H9 (cell line): ENCODE measurements around the gene ITIH5. TPM values are rescaled to one million over a fixed set of nuclear protein-coding genes. Genes with fewer than 3 reads are reported as not detected.

Experiments
- DNase-seq: peaks from one replicate; pipeline ENCODE4 v3.0.0-alpha.2; 2017
- H2AFZ ChIP-seq: one replicate; pipeline ENCODE4 v1.6.1; 2013; ENCODE audit warnings: mild to moderate bottlenecking, low read length, control low read depth, moderate library complexity
- H2AK5ac ChIP-seq: 2 replicates; pipeline ENCODE4 v1.6.1; 2013; ENCODE audit warnings: low read length, control low read depth, mixed read lengths; ENCODE audit not compliant: insufficient read length
- H2BK120ac ChIP-seq: one replicate; pipeline ENCODE4 v1.6.1; 2013; ENCODE audit warnings: low read depth, mild to moderate bottlenecking, low read length, control low read depth, inconsistent platforms; ENCODE audit not compliant: poor library complexity, severe bottlenecking
- H2BK12ac ChIP-seq: 2 replicates; pipeline ENCODE4 v1.6.1; 2013; ENCODE audit warnings: low read length, control low read depth, mixed read lengths, low read depth; ENCODE audit not compliant: insufficient read length
- H2BK15ac ChIP-seq: 2 replicates; pipeline ENCODE4 v1.6.1; 2013; ENCODE audit warnings: low read depth, low read length, control low read depth
- H2BK20ac ChIP-seq: one replicate; pipeline ENCODE4 v1.6.1; 2013; ENCODE audit warnings: low read depth, mild to moderate bottlenecking, low read length, control low read depth, inconsistent platforms; ENCODE audit not compliant: poor library complexity, severe bottlenecking
- H2BK5ac ChIP-seq: 2 replicates; pipeline ENCODE4 v1.6.1; 2013; ENCODE audit warnings: low read length, control low read depth, mixed read lengths; ENCODE audit not compliant: insufficient read length
- H3K14ac ChIP-seq: 2 replicates; pipeline ENCODE4 v1.6.1; 2013; ENCODE audit warnings: low read length, control low read depth; ENCODE audit not compliant: insufficient read depth
- H3K18ac ChIP-seq: 2 replicates; pipeline ENCODE4 v1.6.1; 2013; ENCODE audit warnings: low read depth, mild to moderate bottlenecking, mixed read lengths, low read length, control low read depth; ENCODE audit not compliant: insufficient read length
- H3K23ac ChIP-seq: 2 replicates; pipeline ENCODE4 v1.6.1; 2013; ENCODE audit warnings: low read length, control low read depth, mixed read lengths, low read depth; ENCODE audit not compliant: insufficient read length
- H3K23me2 ChIP-seq: 2 replicates; pipeline ENCODE4 v1.6.1; 2013; ENCODE audit warnings: low read depth, mild to moderate bottlenecking, mixed read lengths, low read length, control low read depth; ENCODE audit not compliant: insufficient read length, poor library complexity, severe bottlenecking
- H3K27ac ChIP-seq: 2 replicates; pipeline ENCODE4 v1.5.1; 2013; ENCODE audit warnings: low read length, control low read depth, mixed read lengths, low read depth; ENCODE audit not compliant: insufficient read length
- H3K27me3 ChIP-seq: 2 replicates; pipeline ENCODE4 v1.6.1; 2013; ENCODE audit warnings: low read length, control low read depth, inconsistent platforms; ENCODE audit not compliant: insufficient read depth
- H3K4ac ChIP-seq: 2 replicates; pipeline ENCODE4 v1.6.1; 2013; ENCODE audit warnings: low read depth, mild to moderate bottlenecking, control low read depth, inconsistent platforms, low read length, moderate library complexity
- H3K4me1 ChIP-seq: 2 replicates; pipeline ENCODE4 v1.6.1; 2013; ENCODE audit warnings: low read length, control low read depth, inconsistent platforms; ENCODE audit not compliant: insufficient read depth
- H3K4me2 ChIP-seq: 2 replicates; pipeline ENCODE4 v1.6.1; 2013; ENCODE audit warnings: low read length, control low read depth, mixed read lengths; ENCODE audit not compliant: insufficient read length, insufficient read depth
- H3K56ac ChIP-seq: 2 replicates; pipeline ENCODE4 v1.6.1; 2013; ENCODE audit warnings: low read depth, mild to moderate bottlenecking, mixed read lengths, low read length, control low read depth; ENCODE audit not compliant: insufficient read length
- H3K79me1 ChIP-seq: 2 replicates; pipeline ENCODE4 v1.6.1; 2013; ENCODE audit warnings: low read depth, mild to moderate bottlenecking, moderate library complexity, low read length, control low read depth, inconsistent platforms; ENCODE audit not compliant: insufficient read depth, poor library complexity, severe bottlenecking
- H3K79me2 ChIP-seq: 2 replicates; pipeline ENCODE4 v1.6.1; 2013; ENCODE audit warnings: low read length, control low read depth, inconsistent platforms; ENCODE audit not compliant: insufficient read depth
- H3K9ac ChIP-seq: 2 replicates; pipeline ENCODE4 v1.6.1; 2013; ENCODE audit warnings: low read length, control low read depth, mixed read lengths; ENCODE audit not compliant: insufficient read length; ENCODE audit errors: extremely low read depth
- H3K9me3 ChIP-seq: one replicate; pipeline ENCODE4 v1.6.1; 2013; ENCODE audit warnings: low read depth, low read length, inconsistent platforms; ENCODE audit not compliant: control insufficient read depth
- H3T11ph ChIP-seq: one replicate; pipeline ENCODE4 v1.6.1; 2013; ENCODE audit warnings: mild to moderate bottlenecking, low read length, control low read depth, inconsistent platforms
- H4K20me1 ChIP-seq: one replicate; pipeline ENCODE4 v1.6.1; 2013; ENCODE audit not compliant: control insufficient read depth, insufficient read length, insufficient read depth
- H4K5ac ChIP-seq: 2 replicates; pipeline ENCODE4 v1.6.1; 2013; ENCODE audit warnings: low read depth, mild to moderate bottlenecking, mixed read lengths, low read length, control low read depth; ENCODE audit not compliant: insufficient read length
- H4K8ac ChIP-seq: replicated peaks from 2 replicates; pipeline ENCODE4 v1.6.1; 2013; ENCODE audit warnings: low read length, control low read depth, mixed read lengths, low read depth; ENCODE audit not compliant: insufficient read length
- H4K91ac ChIP-seq: 2 replicates; pipeline ENCODE4 v1.6.1; 2013; ENCODE audit warnings: low read depth, mild to moderate bottlenecking, moderate library complexity, mixed read lengths, low read length, control low read depth; ENCODE audit not compliant: insufficient read length
- H3K27ac Mint-ChIP-seq, 3 experiments: 2 replicates in 2 of 3; 3 replicates in 1 of 3; pipeline ENCODE4 v1.8.0; 2020 to 2021; ENCODE audit warnings: mixed read lengths in 3 of 3, mild to moderate bottlenecking in 1 of 3, moderate library complexity in 1 of 3
- H3K27me3 Mint-ChIP-seq: 2 replicates; pipeline ENCODE4 v1.8.0; 2021; ENCODE audit warnings: low read depth, mild to moderate bottlenecking, moderate library complexity, mixed read lengths
- H3K36me3 Mint-ChIP-seq, 3 experiments: 2 replicates in 2 of 3; 3 replicates in 1 of 3; pipeline ENCODE4 v1.8.0; 2020 to 2021; ENCODE audit warnings: low read depth in 3 of 3, mixed read lengths in 3 of 3; ENCODE audit not compliant: insufficient read depth in 1 of 3
- H3K4me1 Mint-ChIP-seq, 2 experiments: 2 replicates each; pipeline ENCODE4 v1.8.0; 2020; ENCODE audit warnings: mixed read lengths in 2 of 2
- H3K4me3 Mint-ChIP-seq, 2 experiments: 2 replicates in 1 of 2; 3 replicates in 1 of 2; pipeline ENCODE4 v1.8.0; 2020 to 2021; ENCODE audit warnings: mild to moderate bottlenecking in 2 of 2, mixed read lengths in 2 of 2, moderate library complexity in 1 of 2
- H3K9me3 Mint-ChIP-seq, 2 experiments: 2 replicates in 1 of 2; 3 replicates in 1 of 2; pipeline ENCODE4 v1.8.0; 2020; ENCODE audit warnings: mild to moderate bottlenecking in 2 of 2, mixed read lengths in 2 of 2, moderate library complexity in 1 of 2
- CTCF ChIP-seq: fragments of 200-600 bp; sonication (generic); conservative IDR thresholded peaks from 3 replicates; pipeline ENCODE4 v1.8.0; 2021; ENCODE audit warnings: antibody characterized with exemption, mild to moderate bottlenecking
- WGBS: extraction: QIAGEN DNeasy Blood & Tissue Kit; methylation state at CpG from one replicate; pipeline ENCODE4 v1.1.7; 2013; ENCODE audit warnings: missing lambda C conversion rate, low lambda C conversion rate, mixed read lengths; ENCODE audit not compliant: insufficient read length; ENCODE audit errors: extremely low coverage; 5-methylcytosine and 5-hydroxymethylcytosine counted together
- total RNA-seq: library from RNA; stranded (reverse); gene quantifications from 2 replicates; pipeline ENCODE4 v1.2.1, GENCODE V29; 2021

ITIH5 gene
- total RNA-seq, 1 experiment from 2014 or later = 1.3 TPM

- Histone ChIP-seq H3K79me1 (no peaks in the 10 kb centered on the region), H3K9ac (no peak overlapping the region), H3K56ac (no peak overlapping the region), H3K79me2 (no peaks in the 10 kb centered on the region), H3K23me2 (no peaks in the 10 kb centered on the region), H3K4ac (no peak overlapping the region), H3K27me3 (no peaks in the 10 kb centered on the region), H3K18ac (no peak overlapping the region), H4K20me1 (no peaks in the 10 kb centered on the region), H3T11ph (no peak overlapping the region), H3K27ac (no peak overlapping the region), H2BK15ac (no peak overlapping the region), H2AK5ac (no peak overlapping the region), H2AFZ (no peak overlapping the region), H3K23ac (no peak overlapping the region), H3K14ac (no peak overlapping the region), H2BK20ac (no peak overlapping the region), H2BK120ac (no peak overlapping the region), H3K9me3 (no peaks in the 10 kb centered on the region), H3K4me1 (no peaks in the 10 kb centered on the region), H2BK12ac (no peak overlapping the region), H4K5ac (no peak overlapping the region), H3K4me2 (no peak overlapping the region), H4K91ac (no peak overlapping the region), H4K8ac (no peak overlapping the region), H2BK5ac (no peak overlapping the region)
- no peak for TF ChIP-seq CTCF
- WGBS = no CpG with 5 or more reads among the region's 7 CpGs
- peaks cover 10 to 27% of the 10 kb centered on the region in 2 experiments for H3K4me1 Mint-ChIP-seq
- no peak for DNase-seq
- H3K4me3 Mint-ChIP-seq = no peak overlapping the region
- H3K36me3 Mint-ChIP-seq = no peaks in the 10 kb centered on the region
- H3K9me3 Mint-ChIP-seq = no peaks in the 10 kb centered on the region
- H3K27ac Mint-ChIP-seq = no peak overlapping the region; a peak in 1 of 7 replicates
- no peaks in the 10 kb centered on the region for H3K27me3 Mint-ChIP-seq
These were observed 119.6 kb downstream of the ITIH5 start for GRCh38 chr10:7547206-7547605.
